NCI-H187 treated with DMSO at 0.1 percent for 48 hours (cell line): ENCODE measurements around the gene SHISA6.

Experiments
- DNase-seq: peaks from one replicate; lab custom pipeline; 2025; lab: John Stamatoyannopoulos, UW

SHISA6 gene

DNA sequence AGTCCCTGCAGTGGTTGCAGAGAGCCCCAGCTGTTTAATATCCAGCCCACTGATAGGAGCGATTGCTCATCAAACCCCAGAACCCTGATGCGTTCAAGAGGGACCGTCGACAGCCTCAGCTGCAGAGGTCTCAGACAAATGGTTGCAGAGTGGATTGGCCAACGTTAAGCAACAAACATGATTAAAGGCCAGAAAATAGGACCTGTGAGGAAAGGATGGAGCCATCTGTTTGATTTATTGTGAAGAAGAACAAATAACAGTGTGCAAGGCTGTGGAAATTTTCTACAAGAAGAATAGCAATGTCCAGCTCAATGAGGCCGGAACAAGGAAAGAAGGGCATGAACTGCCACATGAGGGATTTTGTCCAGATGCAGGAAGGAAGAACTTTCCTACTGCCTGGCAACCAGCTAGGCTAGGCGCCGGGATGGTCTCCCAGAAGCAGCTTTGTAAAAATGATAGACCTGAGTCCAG, 218.9 kb downstream of the SHISA6 start:
- DNase-seq = no peak

GRCh38 chr17:11461993-11462548, 221.1 kb downstream of the SHISA6 start:
- no peak for DNase-seq

DNA sequence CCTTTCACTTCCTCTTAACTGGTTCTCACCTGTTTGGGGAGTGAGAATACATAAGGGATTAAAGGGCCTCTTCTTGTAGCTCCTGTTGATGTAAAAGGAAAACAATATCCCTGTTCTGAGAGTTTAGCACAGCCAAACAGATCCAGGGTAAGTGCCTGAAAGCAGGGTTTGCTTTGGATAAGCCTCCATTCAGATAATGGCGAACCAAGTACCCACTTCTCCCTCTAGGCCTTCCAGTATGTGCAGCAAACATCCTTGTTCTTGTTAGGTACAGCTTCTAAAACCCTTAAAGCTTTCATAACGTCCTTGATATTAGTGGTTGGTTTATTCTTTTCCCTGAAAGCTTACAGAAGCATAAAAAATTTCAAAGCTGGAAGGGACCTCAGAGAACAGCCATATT, 226.6 kb downstream of the SHISA6 start:
- no peak for DNase-seq

DNA sequence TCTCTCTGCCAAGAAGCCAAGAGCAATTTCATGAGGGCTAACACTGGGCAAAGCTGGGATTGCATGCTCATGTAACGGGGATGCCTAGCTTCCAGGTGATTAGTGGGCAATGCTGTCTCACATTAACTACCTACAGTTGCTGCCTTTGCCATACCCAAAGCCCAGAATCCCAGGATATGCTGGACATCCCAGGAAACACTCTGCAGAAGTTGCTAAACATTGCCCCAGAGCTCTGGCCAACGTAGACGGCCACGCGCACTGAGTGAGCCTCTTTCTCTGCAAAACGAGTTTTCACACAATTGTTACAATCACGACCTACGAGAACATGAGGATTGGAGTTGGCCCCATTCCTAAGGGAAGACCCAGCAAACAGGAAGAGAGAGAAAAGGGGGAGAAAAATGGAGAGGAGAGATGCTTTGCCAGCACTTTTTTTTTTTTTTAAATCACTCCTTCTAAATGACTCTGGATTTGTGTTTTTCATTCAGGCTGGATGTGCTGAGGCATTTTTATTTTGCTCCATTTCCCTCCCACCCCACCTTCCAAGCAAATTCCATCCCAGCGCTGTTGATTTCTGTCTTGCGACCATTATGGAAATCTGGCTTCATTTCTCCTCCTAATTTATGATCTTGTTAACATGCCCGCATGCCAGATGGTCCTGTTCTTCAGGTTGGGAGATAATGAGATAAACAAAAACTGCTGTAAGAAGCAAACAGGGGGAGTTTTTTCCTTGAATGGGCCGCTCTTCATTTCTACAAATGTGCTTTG, 244.5 kb downstream of the SHISA6 start:
- DNase-seq = no peak

DNA sequence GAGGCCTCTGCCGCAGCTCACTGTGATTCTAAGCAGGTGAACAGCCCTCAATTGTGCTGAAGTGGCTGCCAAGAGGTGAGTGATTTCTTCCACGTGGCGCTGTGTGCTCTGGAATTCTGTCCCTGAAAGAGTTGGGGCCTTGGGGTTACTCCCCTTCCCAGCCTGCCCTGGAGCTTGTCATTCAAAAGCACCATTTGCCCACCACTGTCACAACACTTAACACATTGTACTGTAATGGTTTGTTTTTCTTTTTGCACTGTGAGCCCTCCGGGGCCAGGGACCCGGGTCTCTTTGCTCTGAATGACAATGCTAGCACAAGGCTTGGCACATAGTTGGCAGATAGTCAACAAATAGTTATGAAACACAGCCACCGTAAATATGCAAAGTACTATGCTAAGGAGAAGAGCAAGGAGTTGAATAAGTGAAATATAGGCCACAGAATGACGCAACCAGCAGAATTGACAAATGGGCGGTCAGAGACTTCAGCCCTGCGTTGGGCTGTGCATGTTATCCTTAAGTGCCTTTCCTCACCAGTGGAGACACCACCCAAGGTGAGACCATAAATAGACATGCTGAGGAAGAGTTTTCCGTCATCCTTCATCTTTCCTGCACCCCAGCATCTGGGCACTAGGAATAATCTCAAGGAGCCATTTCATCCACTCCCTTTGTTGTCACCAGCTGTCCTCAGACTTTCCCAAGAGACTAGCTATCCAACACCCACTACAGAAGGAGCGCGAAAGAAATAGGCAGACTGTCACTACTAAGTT, 245.3 kb downstream of the SHISA6 start:
- DNase-seq = no peak

DNA sequence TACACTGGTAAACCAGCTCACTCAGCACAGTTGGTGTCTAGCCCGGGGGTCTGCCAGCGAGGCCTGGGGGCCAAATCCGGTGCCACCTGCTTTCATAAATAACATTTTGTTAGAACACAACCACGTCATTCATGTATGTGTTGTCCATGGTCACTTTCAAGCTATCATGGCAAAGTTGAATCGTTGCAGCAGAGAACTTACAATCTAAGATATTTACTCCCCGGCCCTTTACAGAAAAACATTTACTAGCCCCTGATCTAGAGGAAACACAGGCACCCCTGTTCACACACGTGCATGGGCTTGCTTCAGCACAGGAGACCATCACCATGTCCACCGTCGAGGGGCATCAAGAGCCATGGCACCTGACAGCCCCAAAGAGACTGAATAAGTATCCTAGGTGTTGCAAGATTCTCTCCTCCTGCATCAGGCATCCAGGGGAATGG, 245.9 kb downstream of the SHISA6 start:
- DNase-seq = no peak

DNA sequence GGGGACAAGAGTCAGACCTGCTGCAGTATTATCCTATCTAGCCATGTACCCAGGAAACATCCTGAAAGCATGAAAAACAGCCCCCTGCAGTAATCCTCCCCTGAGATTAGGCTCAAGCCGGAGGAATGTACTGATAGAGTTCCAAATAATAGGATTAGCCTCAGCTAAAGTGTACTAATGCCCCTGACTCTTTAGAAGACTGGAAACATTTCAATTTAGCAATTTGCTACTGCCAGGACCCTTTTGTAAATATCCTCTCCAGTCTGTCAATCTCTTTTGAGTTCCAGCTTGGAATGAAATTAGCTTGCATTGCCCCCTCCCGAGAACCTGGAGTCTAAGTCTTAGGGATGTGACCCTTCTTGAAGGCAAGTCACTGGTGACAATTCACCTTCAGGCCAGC, 246.5 kb downstream of the SHISA6 start:
- no peak for DNase-seq

DNA sequence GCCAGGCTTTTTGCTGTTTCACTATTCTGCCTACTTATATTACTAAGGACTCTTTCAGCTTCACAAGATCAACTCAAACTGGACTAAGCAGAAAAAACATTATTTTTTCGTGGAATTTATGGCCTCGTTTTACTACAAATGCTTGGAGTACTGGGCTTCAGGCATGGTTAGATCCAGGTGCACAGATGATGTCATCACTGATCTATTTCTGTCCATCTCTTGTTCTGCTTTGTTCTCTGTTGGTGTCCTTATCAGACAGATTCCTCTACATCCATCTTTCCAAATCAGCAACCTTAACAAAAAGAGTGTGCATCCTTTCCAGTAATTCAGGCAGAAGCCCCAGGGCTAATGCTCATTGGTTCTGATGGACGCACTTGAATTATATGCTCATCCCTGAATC, 247.4 kb downstream of the SHISA6 start:
- DNase-seq = no peak

GRCh38 chr17:11490171-11490755, 249.2 kb downstream of the SHISA6 start:
- DNase-seq = no peak

DNA sequence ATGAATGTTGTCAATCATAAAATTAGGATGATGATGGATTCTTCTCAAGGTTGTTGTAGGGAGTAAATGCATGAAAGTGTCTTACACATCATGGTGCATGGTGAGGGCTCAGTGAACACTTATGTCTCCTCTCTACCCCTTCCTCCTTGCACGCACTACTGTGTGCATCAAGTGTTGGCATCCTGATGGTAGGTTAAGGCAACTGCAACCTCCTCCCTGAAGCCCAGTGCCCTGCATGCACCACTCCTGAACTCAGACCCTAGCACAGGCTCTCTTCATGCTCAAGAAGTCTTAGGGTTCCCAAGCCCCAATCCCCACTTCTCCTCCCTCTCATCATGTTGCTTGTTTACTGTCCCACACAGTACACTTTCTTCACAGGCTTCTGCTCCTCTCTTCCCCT, 251.5 kb downstream of the SHISA6 start:
- DNase-seq = no peak

DNA sequence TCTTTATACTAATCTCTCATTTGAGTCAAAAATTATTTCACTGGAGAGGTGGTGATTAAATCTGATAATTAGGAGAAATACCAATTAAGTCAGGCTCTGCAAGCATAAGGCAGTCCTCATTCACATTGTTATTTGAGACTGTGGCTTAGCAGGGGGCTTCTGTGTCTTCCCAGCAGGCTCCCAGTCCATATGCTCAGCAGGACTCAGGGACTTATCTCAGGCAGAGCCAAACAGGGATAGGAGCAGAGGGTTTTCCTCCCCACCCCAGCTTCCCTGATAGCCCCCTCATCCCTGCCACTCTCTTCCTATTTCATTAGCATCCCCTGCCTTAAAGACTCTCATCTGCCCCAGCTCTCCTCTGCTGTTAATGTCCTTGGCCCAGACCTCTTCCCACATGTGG, 252.9 kb downstream of the SHISA6 start:
- DNase-seq = no peak

GRCh38 chr17:11495613-11496012, 254.6 kb downstream of the SHISA6 start:
- no peak for DNase-seq

DNA sequence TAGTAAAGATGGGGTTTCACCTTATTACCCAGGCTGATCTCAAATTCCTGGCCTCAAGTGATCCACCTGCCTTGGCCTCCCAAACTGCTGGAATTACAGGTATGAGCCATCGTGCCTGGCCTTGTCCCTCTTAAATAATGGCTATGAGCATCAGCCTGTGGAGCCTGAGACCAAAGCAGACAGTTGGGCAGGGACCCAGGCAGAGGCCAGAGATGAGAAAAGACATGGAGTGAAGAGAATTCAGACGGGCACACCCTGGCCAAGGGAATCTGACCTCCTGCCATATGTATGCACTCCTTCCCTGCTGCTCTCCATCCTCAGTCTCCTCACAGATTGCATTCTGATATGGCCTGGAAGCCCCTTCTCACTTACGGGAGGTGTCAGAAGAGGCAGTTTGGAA, 258.9 kb downstream of the SHISA6 start:
- no peak for DNase-seq

DNA sequence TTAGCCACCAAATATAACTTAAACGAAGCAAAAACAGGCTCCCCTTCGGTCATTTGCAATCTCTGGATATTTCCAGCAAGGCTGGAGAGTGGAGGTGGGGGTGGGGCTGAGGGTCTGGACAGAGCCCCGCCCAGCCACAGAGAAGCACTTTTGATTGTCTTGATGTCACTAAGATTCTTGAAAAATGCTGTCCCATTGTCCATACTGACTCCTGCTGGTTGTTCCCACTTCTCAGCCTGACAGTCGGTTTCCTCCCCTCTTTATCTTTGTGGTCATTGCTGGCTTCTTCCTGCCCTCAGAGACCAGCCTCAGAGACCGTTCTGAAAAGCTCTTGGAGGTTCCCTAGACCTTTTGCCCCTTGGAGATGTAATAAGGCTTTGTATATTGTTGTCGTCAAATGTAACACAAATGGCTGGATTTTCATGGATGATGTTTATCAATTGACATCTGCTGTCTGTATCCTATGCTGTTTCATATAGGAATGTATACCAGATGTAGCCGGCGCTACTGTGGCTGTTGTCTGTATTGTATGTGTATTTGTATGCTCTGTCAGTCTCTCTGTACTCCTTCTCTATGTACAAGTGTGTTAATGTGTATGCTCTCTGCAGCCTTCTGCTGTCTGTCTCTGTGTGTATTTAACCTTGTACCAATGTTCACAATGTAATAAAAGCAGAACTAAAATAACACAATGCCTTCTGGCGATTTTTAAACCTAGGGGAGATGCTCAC, 262.5 kb downstream of the SHISA6 start:
- no peak for DNase-seq

DNA sequence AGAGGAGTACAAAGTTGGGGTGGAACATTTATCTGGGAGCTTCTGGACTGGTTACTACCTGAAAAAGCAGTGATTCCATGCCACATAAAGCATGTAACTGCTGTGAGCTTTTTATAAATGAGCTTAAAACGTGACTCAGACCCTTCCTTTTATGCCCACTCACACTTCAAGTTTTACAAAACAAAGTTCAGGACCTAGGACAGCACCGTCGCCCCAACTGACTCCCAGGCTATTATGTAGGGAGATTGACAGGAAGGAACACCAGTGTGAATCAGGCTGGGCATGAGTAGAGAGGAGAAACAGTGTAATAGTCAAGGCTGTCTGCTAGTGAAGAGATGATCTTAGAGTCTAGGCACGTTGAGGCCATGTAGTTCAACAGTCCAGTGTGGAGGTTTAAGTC, 265.6 kb downstream of the SHISA6 start:
- DNase-seq = no peak

DNA sequence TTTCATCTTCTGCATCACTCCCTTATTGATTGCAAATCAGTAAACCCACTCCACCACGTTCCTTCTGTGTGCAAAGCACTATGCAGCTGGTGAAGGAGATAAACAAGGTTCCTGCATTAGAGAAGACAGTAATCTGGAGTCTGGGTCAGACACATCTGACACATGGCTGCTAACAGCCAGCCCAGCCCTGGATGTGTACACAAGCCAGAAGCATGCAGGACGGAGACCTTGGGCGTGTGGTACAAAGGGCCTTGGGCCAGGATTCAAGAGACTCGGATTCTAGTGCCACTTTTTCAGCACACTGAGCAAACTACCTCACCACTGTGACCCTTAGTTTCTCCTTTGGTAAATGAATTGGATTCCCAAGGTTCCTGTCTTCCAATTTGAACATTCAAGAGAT, 270.7 kb downstream of the SHISA6 start:
- no peak for DNase-seq

DNA sequence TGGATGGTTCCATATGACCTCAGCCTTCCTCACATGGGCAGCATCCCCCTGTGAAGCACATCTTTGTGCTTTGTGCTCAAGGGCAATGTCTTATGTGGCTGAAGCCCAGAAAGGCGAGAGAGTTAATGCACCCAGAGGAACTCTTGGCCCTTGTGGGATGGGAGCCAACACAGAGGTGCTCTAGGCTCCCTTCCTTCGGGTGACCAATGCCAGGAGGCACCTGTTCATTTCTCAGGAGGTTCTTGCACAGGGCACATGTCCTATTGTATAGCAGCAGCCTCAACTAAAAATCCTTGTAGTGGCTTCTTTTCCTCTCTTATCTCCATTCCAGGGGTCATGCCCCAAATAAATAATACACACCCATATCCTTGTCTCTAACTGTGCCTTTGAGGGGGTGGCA, 273.6 kb downstream of the SHISA6 start:
- DNase-seq = no peak

DNA sequence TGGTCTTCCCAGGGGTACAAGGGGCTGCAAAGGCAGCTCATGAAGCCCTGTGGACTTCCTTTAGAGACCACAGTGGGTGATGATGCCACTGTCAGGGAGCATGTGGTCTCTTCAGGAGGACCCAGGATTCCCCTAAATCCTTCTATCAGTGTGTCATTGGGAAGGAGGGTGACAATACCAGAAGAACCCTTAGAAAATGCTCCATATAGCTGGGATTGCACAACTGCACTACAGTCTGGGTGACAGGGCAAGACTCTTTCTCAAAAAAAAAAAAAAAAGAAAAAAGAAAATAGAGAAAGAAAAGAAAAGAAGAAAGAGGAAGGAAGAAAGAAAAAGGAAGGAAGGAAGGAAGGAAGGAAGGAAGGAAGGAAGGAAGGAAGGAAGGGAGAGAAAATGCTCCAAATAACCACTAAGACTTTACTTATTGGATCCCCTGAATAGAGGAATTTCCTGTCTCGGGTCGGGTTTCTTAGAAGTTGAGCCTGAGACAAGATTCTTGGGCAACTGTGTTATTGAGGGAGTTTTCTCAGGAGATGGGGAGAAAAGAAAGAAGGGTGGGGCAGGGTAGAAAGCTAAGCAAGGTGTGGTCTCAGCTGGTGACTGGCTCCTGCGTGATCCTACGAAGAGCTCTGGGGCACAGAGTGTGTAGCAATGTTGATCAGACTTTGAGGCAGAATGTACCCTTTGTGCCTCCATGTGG, 274.1 kb downstream of the SHISA6 start:
- no peak for DNase-seq

GRCh38 chr17:11515901-11516300, 274.9 kb downstream of the SHISA6 start:
- no peak for DNase-seq

DNA sequence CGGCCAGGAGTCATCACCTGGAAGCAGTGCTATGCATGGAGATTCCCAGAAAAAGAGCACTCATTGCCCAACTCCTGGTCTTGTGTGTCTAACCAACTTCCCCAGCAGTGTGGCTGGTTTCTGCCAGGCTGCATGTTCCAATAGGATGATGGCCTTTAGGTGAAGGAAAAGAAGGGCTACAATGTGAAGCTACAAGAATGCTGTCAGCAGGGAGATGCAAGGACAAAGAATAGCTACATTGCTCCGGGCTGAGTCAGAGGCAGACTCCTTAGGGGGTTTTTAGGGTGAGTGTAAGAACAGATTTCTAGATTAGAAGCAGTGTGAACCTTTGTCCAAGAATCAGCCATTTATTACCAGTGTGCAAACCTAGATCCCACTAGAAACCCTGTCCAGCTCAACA, 294.2 kb downstream of the SHISA6 start:
- no peak for DNase-seq

- DNase-seq = no peak
Measured at GRCh38 chr17:11538366-11538765, 297.4 kb downstream of the SHISA6 start.
